Heart left ventricle (tissue), 16 donors: ENCODE data around the gene FAM43B. TPM values are rescaled to one million over a fixed set of nuclear protein-coding genes. Genes with fewer than 3 reads are reported as not detected.

ENCODE experiments used
- ATAC-seq, 4 donors: fragments of 200-7000 bp; cut with Tn5 transposase; one replicate each; pipeline ENCODE4 v1.9.1; 2020 to 2022; ENCODE audit warnings: moderate library complexity in 4 of 4, mild to moderate bottlenecking in 3 of 4, moderate number of reproducible peaks in 1 of 4
- DNase-seq, 5 donors: peaks; one replicate each; pipeline ENCODE4 v3.0.0-alpha.2; 2020
- H3K27ac ChIP-seq, 12 donors: fragments of 200-600 bp; sonication (generic) in 4 of 12; one replicate each; pipeline versions ENCODE4 v1.5.0 to v1.8.0; 2016 to 2022; ENCODE audit warnings: mild to moderate bottlenecking in 2 of 12
- H3K27me3 ChIP-seq, 9 donors: fragments of 200-600 bp; sonication (generic) in 2 of 9; one replicate each; pipeline versions ENCODE4 v1.5.1 to v1.8.0; 2016 to 2022; ENCODE audit warnings: mild to moderate bottlenecking in 3 of 9
- H3K36me3 ChIP-seq, 9 donors: fragments of 200-600 bp; sonication (generic) in 2 of 9; one replicate each; pipeline versions ENCODE4 v1.5.0 to v1.8.0; 2018 to 2022; ENCODE audit warnings: mild to moderate bottlenecking in 2 of 9
- H3K4me1 ChIP-seq, 12 donors: fragments of 200-600 bp; sonication (generic) in 4 of 12; one replicate each; pipeline versions ENCODE4 v1.5.0 to v1.8.0; 2016 to 2022; ENCODE audit warnings: mild to moderate bottlenecking in 3 of 12
- H3K4me3 ChIP-seq, 12 donors: fragments of 200-600 bp; sonication (generic) in 4 of 12; one replicate each; pipeline versions ENCODE4 v1.5.0 to v1.8.0; 2017 to 2022; ENCODE audit warnings: mild to moderate bottlenecking in 9 of 12, moderate library complexity in 4 of 12
- H3K9me3 ChIP-seq, 12 donors: fragments of 200-600 bp; sonication (generic) in 4 of 12; one replicate each; pipeline versions ENCODE4 v1.5.0 to v1.8.0; 2016 to 2022; ENCODE audit warnings: mild to moderate bottlenecking in 1 of 12
- CTCF ChIP-seq, 12 donors: fragments of 200-600 bp; sonication (generic) in 4 of 12; IDR thresholded peaks; one replicate each; pipeline versions ENCODE4 v1.5.0 to v1.8.0; 2018 to 2022; ENCODE audit warnings: antibody characterized with exemption in 12 of 12, mild to moderate bottlenecking in 5 of 12
- POLR2A ChIP-seq, 2 donors: fragments of 450-650 bp; IDR thresholded peaks; one replicate each; pipeline ENCODE4 v1.6.1; 2017; ENCODE audit warnings: antibody characterized with exemption in 2 of 2, mild to moderate bottlenecking in 2 of 2, moderate library complexity in 2 of 2
- WGBS, 4 donors: extraction: QIAGEN DNeasy Blood & Tissue Kit in 2 of 4; methylation state at CpG; one replicate each; pipeline versions ENCODE4 v1.1.5 to v1.1.7; 2013 to 2018; 5-methylcytosine and 5-hydroxymethylcytosine counted together
- intact Hi-C, 10 donors: fragments of 100-400 bp; cut with DNase I; formaldehyde crosslinking; loops; one replicate each; pipeline versions ENCODE4 v1.11.1 to v1.14.2; 2022
- long read RNA-seq, 3 donors: library from polyadenylated mRNA; unstranded; transcript quantifications; one replicate each; pipeline ENCODE4 v2.0.0, GENCODE V29; 2020 to 2021
- polyA plus RNA-seq, 2 donors: library from polyadenylated mRNA; stranded (reverse); fragments of 200-250 nt; gene quantifications; one replicate each; pipeline ENCODE4 v1.2.3, GENCODE V29; 2013
- total RNA-seq, 9 donors: library from RNA; depleted of rRNA in 2 of 9; stranded (reverse); fragments of >200 nt in 2 of 9; fragmentation: NEBNext Ultra II Directional in 3 of 9; extraction: Animal tissue kit (Norgen Biotek cat#: 25700) in 3 of 9; gene quantifications; one replicate each; pipeline versions ENCODE4 v1.1.0 to v1.2.4, GENCODE V29; 2016 to 2023
- donor health status: ischemic (EF 13 %, LVEDD 7.1; RV severe dilation, severe dysfunction).
- donor health status: healthy with polysubstance abuse.
- donor health status: DM: no; HTN: yes; CAD: no.
- donor health status: DM: no; HTN: no; CAD: no.
- donor health status: ischemic (EF 25% LVEDD 6.9; RV normal size, moderate dysfunction).
- donor health status: ischemic (EF 25% LVEDD 5.7; RV mildly dilated, moderate dysfunction).
- donor health status: healthy.
- donor health status: DM: yes; HTN: yes; CAD: no.
- donor health status: ischemic (EF 35%, LVEDD 5.7; RV mildly dilated, moderate dysfunction).
- donor health status: nonischemic (EF 11% LVEDD 7.7; RV severe dilation, severe dysfunction).
- donor health status: DM: yes; HTN: yes; CAD: no.
- donor health status: PGD.
- donor health status: ischemic (EF 29% LVEDD 5.4; RV normal size, mild dysfunction).
- donor health status: nonischemic (EF 23%, LVEDD 6.1; RV moderate dilation, normal function).

FAM43B gene
- 1 to 10 TPM; 1.4 to 5.2 (median 2.9) TPM for total RNA-seq
- 1 to 10 TPM; 1.2 to 1.9 TPM for polyA plus RNA-seq
- long read RNA-seq, donor 1, transcript FAM43B-201 (1 exons, 2,572 nt), result major isoform, 8 of 8 reads
- long read RNA-seq, donor 1, partial matches to known transcripts, result 0 of 8 reads
- long read RNA-seq, donor 1, other reads (novel, unspliced or antisense), result 0 of 8 reads
- long read RNA-seq, donor 2, partial matches to known transcripts, result 0 of 2 reads
- long read RNA-seq, donor 2, other reads (novel, unspliced or antisense), result 0 of 2 reads
- long read RNA-seq, donor 3, transcript FAM43B-201 (1 exons, 2,572 nt), result major isoform, 10 of 10 reads
- long read RNA-seq, donor 3, partial matches to known transcripts, result 0 of 10 reads
- long read RNA-seq, donor 3, other reads (novel, unspliced or antisense), result 0 of 10 reads

DNA sequence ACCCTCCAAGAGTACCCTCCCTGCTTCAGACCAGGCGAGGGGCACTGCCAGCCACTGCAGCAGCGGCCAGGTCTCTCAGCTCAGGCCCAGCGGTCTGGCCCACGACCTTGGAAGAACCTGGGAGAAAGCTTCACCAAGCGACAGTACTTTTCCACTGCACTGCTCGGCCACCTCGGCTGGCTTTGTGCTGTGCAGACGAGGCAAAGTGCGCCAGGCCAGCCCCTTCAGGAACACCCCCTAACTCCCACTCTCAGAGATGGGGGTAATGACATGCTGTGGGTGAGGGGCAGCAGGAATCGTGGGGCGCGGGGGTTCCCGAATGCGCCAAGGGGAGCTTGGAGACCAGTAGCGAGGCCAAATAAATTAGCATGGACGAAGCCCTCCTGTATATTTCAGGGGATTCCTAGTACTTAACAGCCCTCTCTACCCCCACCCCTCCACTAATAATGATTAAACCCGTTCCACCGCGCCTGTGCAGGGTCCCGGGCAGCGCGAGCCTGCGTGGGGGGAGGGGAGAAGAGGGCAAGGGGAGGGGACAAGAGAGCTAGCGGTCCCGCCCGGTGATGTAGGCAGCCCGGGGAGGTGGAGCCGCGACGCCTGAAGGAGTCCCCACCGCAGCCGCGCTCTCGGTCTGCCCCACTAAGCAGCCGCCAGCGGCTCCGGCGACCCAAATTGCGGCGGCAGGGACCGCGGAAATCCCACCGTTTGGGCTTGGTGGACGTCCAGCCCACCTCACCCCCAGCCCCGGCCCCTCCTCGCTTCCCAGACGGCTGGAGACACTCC lies at the start of gene FAM43B:
TSS of gene FAM43B (plus strand) at position 629 of the 783 bp plus-strand sequence. CDS start 401 bp downstream, outside the sequence.
- Histone ChIP-seq H3K9me3 (no peaks in the 10 kb centered on the region), H3K27me3 (peaks cover 6 to 42% (median 14%) of the 10 kb centered on the region in 9 donors), H3K4me1 (peaks cover 0 to 42% (median 19%) of the 10 kb centered on the region in 12 donors), H3K27ac (peak within 1 kb of the TSS in 11 of 12 donors; percentile 54 to 87 (median 70)), H3K4me3 (peak within 1 kb of the TSS; percentile 35 to 62 (median 52)), H3K36me3 (no peaks in the 10 kb centered on the region)
- DNase-seq (peak; percentile 84 to 93 (median 86)), ATAC-seq (peak; percentile 82 to 95 (median 94))
- intact Hi-C loops, result no loop called here
- peak in 1 of 2 donors; percentile 24 for TF ChIP-seq POLR2A (IDR thresholded peaks at IDR 0.05)
- TF ChIP-seq CTCF (IDR thresholded peaks at IDR 0.05), result no peak
- 3 to 9% (median 4%) methylated on average over 38 to 47 of the region's 47 CpGs for WGBS, 4 donors

DNA sequence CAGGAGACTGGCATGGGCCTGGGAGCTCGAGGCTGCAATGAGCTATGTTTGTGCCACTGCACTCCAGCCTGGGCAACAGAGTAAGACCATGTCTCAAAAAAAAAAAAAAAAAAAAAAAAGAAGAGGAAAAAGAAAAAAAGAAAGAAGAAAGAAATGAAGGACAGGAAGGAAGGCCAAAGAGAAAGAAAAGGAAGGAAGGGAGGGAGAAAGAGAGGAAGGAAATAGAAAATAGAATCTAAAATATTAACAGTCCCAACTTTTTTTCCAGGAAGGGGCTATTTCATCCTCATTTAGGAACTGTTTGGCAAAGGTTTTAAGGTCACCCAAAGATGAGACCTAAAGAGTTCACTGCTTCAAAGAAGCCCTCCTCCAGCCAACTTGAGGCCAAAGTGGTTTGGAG lies 46.9 kb upstream of the FAM43B start:
- no peak overlapping the region for H3K4me3 ChIP-seq
- H3K9me3 ChIP-seq, result no peaks in the 10 kb centered on the region
- no peak for DNase-seq
- no peak for ATAC-seq
- intact Hi-C loops, result loop anchor here in 1 of 10 donors (5.0 kb wide), 1 partner anchor 127 kb away; the partner anchor contains the start of gene PINK1
- no peak for TF ChIP-seq POLR2A (IDR thresholded peaks at IDR 0.05)
- TF ChIP-seq CTCF (IDR thresholded peaks at IDR 0.05), result no peak
- no peak overlapping the region for H3K27ac ChIP-seq
- WGBS, 4 donors, result 73 to 95% (median 91%) methylated on average over 1 of the region's 1 CpG
- no peaks in the 10 kb centered on the region for H3K27me3 ChIP-seq
- H3K36me3 ChIP-seq, result peaks cover 0 to 58% (median 38%) of the 10 kb centered on the region in 9 donors
- peaks cover 0 to 45% (median 35%) of the 10 kb centered on the region in 12 donors for H3K4me1 ChIP-seq

DNA sequence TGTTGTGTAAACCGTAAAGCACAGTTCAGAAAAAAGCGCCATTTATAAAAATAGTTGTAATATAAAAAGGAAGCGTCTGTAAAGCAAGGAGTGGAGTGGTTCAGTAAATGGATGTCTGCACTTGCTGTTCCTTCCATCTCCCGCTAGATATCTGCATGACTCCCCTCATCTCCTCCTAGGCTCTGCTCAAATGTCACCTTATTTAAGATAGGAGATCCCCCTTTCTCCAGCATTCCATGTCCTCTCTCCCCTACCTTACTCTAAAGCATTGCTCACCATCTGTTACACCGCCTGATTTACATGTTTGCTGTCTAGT lies 45.2 kb upstream of the FAM43B start:
- peak in 3 of 4 donors; percentile 1 to 4 (median 2) for ATAC-seq

GRCh38 chr1:20507564-20508410 lies 44.6 kb upstream of the FAM43B start, which contains the start of gene MUL1:
TSS of gene MUL1 (minus strand) at chr1:20508151. CDS start at chr1:20508024, 127 bp downstream.
- no peak for TF ChIP-seq CTCF (IDR thresholded peaks at IDR 0.05)
- peak; percentile 25 to 77 for TF ChIP-seq POLR2A (IDR thresholded peaks at IDR 0.05)
- DNase-seq, result peak; percentile 96 to 97 (median 97)
- peak within 1 kb of the TSS; percentile 72 to 93 (median 90) for H3K27ac ChIP-seq
- H3K27me3 ChIP-seq, result peaks cover 0 to 6% (median 0%) of the 10 kb centered on the region in 9 donors
- H3K4me1 ChIP-seq, result peaks cover 0 to 45% (median 35%) of the 10 kb centered on the region in 12 donors
- H3K9me3 ChIP-seq, result no peaks in the 10 kb centered on the region
- H3K36me3 ChIP-seq, result peaks cover 0 to 35% (median 15%) of the 10 kb centered on the region in 9 donors
- 0 to 2% (median 1%) methylated on average over 22 to 58 of the region's 58 CpGs for WGBS, 4 donors
- H3K4me3 ChIP-seq, result peak within 1 kb of the TSS; percentile 72 to 95 (median 84)
- ATAC-seq, result peak; percentile 97 to 99 (median 98)
- intact Hi-C loops, result loop anchor here in 1 of 10 donors (5.0 kb wide), 1 partner anchor 125 kb away; the partner anchor contains the start of gene PINK1

More for the DNA sequence above, 45.2 kb upstream of the FAM43B start:
- intact Hi-C loops, result loop anchor here in 1 of 10 donors (5.0 kb wide), 1 partner anchor 125 kb away; the partner anchor contains the start of gene PINK1
- H3K9me3 ChIP-seq, result no peaks in the 10 kb centered on the region
- WGBS, 4 donors, result 30 to 39% (median 35%) methylated on average over 5 of the region's 5 CpGs
- H3K4me1 ChIP-seq, result peaks cover 0 to 45% (median 35%) of the 10 kb centered on the region in 12 donors
- peak overlapping the region; percentile 72 to 95 (median 84) for H3K4me3 ChIP-seq
- peak overlapping the region in 11 of 12 donors; percentile 81 to 93 (median 91) for H3K27ac ChIP-seq
- TF ChIP-seq POLR2A (IDR thresholded peaks at IDR 0.05), result no peak
- H3K27me3 ChIP-seq, result peaks cover 0 to 6% (median 0%) of the 10 kb centered on the region in 9 donors
- no peak for DNase-seq
- H3K36me3 ChIP-seq, result peaks cover 0 to 41% (median 21%) of the 10 kb centered on the region in 9 donors
